GM18867 (cell line): Measurements from ENCODE around the gene ARHGEF7.

ENCODE experiments used
- ATAC-seq: cut with Tn5 transposase; IDR thresholded peaks from one replicate; pipeline ENCODE4 v1.9.1; 2021; ENCODE audit warnings: mild to moderate bottlenecking, moderate library complexity; ENCODE audit not compliant: unreplicated experiment

ARHGEF7 gene

DNA sequence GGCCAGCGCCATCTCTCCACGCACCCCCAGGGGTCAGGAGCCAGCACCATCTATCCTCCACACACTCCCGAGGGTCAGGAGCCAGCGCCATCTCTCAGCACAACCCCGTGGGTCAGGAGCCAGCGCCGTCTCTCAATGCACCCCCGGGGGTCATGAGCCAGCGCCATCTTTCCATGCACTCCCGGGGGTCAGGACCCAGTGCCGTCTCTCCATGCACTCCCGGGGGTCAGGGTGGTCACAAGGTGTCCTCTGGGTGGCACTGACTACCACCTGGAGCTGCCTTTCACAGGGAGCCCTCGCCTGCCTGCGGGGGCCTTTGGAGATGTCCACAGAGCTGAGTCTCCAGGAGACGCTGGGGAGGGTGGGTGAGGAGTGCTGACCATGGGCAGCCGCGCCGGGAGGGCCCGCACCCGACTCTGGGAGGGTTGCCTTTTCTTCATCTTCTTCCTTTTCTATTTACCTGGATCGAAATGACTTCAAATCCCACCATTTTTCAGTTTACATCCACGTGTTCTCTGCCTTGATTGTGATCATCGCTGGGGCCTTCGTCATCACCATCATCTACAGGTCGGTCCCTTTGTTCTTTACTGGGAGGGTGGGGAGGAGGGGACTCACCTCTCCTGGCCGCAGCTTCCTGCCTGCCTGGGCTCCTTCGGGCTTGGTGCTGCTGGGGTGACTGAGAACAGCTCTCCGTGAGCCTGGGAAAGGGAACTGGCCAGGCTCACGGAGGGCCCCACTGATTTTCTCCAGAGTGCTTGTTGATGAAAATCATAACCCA is 224.4 kb downstream of the ARHGEF7 start:
- ATAC-seq = no peak

GRCh38 chr13:111341886-111342285 is 226.8 kb downstream of the ARHGEF7 start:
- no peak for ATAC-seq

GRCh38 chr13:111342721-111343120 is 227.6 kb downstream of the ARHGEF7 start:
- no peak for ATAC-seq

DNA sequence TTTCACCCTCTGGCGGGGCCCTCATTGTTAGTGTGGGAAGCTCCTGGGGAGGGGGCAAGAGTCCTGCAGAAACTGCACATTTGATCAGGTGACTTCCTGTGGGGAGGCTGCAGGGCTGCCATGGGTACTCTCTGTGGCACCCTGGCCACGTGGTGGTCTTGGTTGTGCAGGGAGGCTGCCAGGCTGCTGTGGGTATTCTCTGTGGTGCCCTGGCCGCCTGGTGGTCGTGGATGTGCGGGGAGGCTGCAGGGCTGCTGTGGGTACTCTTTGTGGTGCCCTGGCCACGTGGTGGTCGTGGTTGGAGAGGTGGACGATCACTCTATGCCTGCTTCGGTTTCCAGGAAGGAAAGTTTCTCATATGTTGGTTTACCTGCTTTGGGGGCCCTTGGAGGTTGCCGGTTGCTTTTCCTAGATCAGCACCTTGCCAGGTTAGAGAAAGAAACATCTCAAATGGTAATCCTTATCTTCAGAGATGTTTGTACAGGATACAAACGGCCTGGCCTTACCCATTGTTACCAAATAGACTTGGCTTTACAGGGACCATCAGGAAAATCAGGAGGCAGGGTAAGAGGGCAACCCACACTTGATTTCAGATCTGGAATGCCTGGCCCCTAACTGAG is 228.2 kb downstream of the ARHGEF7 start:
- no peak for ATAC-seq

DNA sequence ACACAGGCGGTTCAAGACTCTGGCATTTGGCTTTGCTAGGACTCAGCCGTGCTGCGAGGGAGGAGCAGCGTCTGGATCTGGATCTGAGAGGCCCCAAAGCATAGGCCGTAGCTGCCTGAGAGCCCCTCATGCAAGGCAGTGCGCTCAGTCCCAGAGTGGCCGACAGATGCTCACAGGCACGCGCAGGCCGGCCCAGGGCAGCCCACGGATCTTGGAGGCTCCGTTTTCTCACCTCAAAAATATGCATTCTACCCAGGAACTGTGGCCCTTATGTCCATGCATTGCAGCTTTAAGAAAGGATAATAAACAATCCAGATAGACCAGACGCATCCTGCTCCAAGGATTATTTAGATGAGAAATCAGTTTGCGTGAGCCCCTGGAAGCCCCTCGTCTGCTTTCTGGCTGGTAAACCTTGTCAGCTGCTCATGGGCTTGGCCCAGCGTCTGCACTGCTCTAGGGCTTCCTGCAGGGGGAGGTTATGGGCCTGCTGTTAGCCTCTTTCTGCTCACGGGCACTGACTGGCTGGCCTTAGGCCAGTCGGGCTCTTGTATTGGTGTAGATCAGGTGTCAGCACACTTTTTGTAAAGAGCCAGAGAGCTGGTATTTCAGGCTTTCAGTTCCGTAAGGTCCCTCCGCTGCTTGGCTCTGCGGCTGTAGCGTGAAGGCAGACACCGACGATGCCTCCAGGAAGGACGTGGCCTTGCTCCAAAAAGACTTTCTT is 229.5 kb downstream of the ARHGEF7 start:
- no peak for ATAC-seq

DNA sequence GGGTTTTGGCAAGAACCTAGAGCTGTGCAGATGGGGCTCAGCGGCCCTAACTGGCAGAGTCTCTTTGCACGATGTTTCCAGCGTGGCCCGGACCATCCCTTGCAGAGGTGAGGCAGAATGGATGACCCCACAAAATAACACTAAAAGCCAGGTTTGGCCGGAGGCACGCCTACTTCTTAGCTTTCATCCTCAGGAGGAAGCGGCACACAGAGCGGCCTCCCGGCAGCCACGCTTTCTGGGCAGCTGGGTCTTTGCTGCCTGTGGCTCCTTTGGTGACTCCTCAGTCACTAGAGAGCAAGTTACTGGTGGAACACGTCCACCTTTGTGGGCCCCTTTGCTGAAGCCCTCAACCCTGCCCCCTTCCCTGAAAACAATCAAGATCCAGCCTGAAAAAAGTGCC is 230.6 kb downstream of the ARHGEF7 start:
- no peak for ATAC-seq

DNA sequence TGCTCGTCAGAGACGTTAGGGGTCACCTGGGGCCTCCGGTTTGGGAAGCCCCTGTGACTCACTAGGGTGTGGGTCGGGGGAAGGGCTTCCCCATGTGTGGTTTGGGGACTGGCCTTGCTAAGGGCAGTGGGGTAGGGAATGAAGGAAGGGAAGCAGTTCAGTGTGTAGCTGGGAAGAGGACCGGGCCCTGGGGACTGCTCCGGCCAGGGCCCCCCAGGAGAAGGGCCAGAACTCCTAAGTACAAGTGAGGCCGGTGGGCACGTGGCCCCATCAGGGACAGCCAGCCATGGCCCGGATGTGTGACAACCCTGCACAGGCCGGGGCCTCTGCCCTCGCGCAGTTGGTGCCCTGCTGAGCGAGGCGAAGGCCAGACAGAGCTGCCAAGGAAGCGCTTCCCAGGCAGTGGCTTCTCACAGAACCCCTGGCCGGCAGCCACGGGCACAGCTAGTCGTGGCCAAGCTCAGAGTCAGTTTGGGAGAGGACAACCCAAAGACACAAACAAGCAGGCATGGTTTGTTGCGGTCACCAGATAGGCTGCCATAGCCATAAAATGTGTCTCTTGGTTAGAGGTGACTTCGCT is 231.1 kb downstream of the ARHGEF7 start:
- no peak for ATAC-seq

DNA sequence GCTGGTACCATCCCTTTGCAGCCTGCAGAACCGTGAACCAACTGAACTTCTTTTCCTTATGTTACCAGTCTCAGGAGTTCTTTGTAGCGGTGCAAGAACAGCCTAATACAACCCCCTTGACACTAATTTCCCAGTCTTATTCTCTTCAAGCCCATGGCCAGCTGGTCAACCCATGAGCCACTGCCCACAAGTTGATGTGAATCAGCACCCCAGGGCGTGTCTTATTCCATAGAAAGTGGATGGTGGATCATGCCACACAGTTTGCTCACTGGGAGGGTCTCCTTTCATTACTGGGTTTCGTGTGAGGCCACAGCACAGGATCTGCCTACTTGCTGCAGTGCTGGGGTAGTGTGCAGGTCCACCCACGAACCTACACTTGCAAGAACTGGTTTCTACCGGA is 232.3 kb downstream of the ARHGEF7 start:
- ATAC-seq = no peak

- no peak for ATAC-seq
Observed at GRCh38 chr13:111353508-111353907, 238.4 kb downstream of the ARHGEF7 start.

GRCh38 chr13:111354789-111355188 is 239.7 kb downstream of the ARHGEF7 start:
- no peak for ATAC-seq
